Mesendoderm (in vitro differentiated cells): ENCODE results near the gene CAPN12.

Experiments used
- DNase-seq: peaks from one replicate; pipeline ENCODE4 v3.0.0; 2013
- H2AK5ac ChIP-seq: 2 replicates; pipeline ENCODE4 v1.6.1; 2013; ENCODE audit warnings: low read length, inconsistent platforms
- H2BK120ac ChIP-seq: 2 replicates; pipeline ENCODE4 v1.6.1; 2013; ENCODE audit warnings: low read depth, mild to moderate bottlenecking, low read length, moderate library complexity, mixed read lengths
- H2BK15ac ChIP-seq: replicated peaks from 2 replicates; pipeline ENCODE4 v1.6.1; 2013; ENCODE audit warnings: low read depth, mild to moderate bottlenecking, moderate library complexity
- H2BK5ac ChIP-seq: 2 replicates; pipeline ENCODE4 v1.6.1; 2013; ENCODE audit warnings: low read length, inconsistent platforms
- H3K18ac ChIP-seq: 2 replicates; pipeline ENCODE4 v1.6.1; 2013; ENCODE audit warnings: mild to moderate bottlenecking, low read length, mixed read lengths
- H3K23ac ChIP-seq: one replicate; pipeline ENCODE4 v1.6.1; 2013; ENCODE audit warnings: low read length
- H3K27ac ChIP-seq: 2 replicates; pipeline ENCODE4 v1.5.1; 2013; ENCODE audit warnings: low read depth, mild to moderate bottlenecking, inconsistent platforms, low read length, moderate library complexity
- H3K27me3 ChIP-seq: 2 replicates; pipeline ENCODE4 v1.6.1; 2013; ENCODE audit warnings: low read length, control low read depth, mild to moderate bottlenecking, inconsistent platforms; ENCODE audit not compliant: insufficient read depth, poor library complexity
- H3K36me3 ChIP-seq: 2 replicates; pipeline ENCODE4 v1.6.1; 2013; ENCODE audit warnings: low read length, inconsistent platforms; ENCODE audit not compliant: control insufficient read depth, insufficient read depth
- H3K4ac ChIP-seq: one replicate; pipeline ENCODE4 v1.6.1; 2013; ENCODE audit warnings: low read depth, mild to moderate bottlenecking, low read length, moderate library complexity
- H3K4me1 ChIP-seq: 2 replicates; pipeline ENCODE4 v1.6.1; 2013; ENCODE audit warnings: low read depth, low read length, inconsistent platforms; ENCODE audit not compliant: control insufficient read depth
- H3K4me2 ChIP-seq: 2 replicates; pipeline ENCODE4 v1.6.1; 2013; ENCODE audit warnings: low read length
- H3K4me3 ChIP-seq: 2 replicates; pipeline ENCODE4 v1.5.1; 2013; ENCODE audit warnings: mild to moderate bottlenecking, low read length
- H3K56ac ChIP-seq: one replicate; pipeline ENCODE4 v1.6.1; 2013; ENCODE audit warnings: low read length
- H3K79me1 ChIP-seq: 2 replicates; pipeline ENCODE4 v1.6.1; 2013; ENCODE audit warnings: low read length, inconsistent platforms
- H3K79me2 ChIP-seq: 2 replicates; pipeline ENCODE4 v1.6.1; 2013; ENCODE audit warnings: mild to moderate bottlenecking, low read length; ENCODE audit not compliant: control insufficient read depth, insufficient read depth
- H3K9ac ChIP-seq: 2 replicates; pipeline ENCODE4 v1.6.1; 2013; ENCODE audit warnings: low read length, inconsistent platforms
- H4K5ac ChIP-seq: one replicate; pipeline ENCODE4 v1.6.1; 2013; ENCODE audit warnings: low read length
- H4K8ac ChIP-seq: one replicate; pipeline ENCODE4 v1.6.1; 2013; ENCODE audit warnings: low read depth, mild to moderate bottlenecking, control low read depth, low read length, moderate library complexity
- WGBS: extraction: QIAGEN DNeasy Blood & Tissue Kit; methylation state at CpG from one replicate; pipeline ENCODE4 v1.1.7; 2013; ENCODE audit warnings: low lambda C conversion rate, missing lambda C conversion rate; ENCODE audit not compliant: insufficient coverage; ENCODE audit errors: extremely low coverage; 5-methylcytosine and 5-hydroxymethylcytosine counted together

CAPN12 gene

GRCh38 chr19:38707512-38708114, 36.7 kb downstream of the CAPN12 start:
- no CpG with 5 or more reads among the region's 10 CpGs for WGBS
- no peak overlapping the region for H4K8ac ChIP-seq
- no peaks in the 10 kb centered on the region for H3K4me1 ChIP-seq
- H2AK5ac ChIP-seq, result no peak overlapping the region
- no peak overlapping the region for H3K23ac ChIP-seq
- no peak overlapping the region for H3K4me3 ChIP-seq
- no peak overlapping the region for H4K5ac ChIP-seq
- H3K4ac ChIP-seq, result no peak overlapping the region
- H2BK15ac ChIP-seq, result no peak overlapping the region
- no peak overlapping the region for H2BK120ac ChIP-seq
- no peak overlapping the region for H3K9ac ChIP-seq
- H3K27me3 ChIP-seq, result no peaks in the 10 kb centered on the region
- no peak overlapping the region for H3K56ac ChIP-seq
- H3K27ac ChIP-seq, result no peak overlapping the region
- no peak for DNase-seq
- H2BK5ac ChIP-seq, result no peak overlapping the region
- peaks cover 36% of the 10 kb centered on the region for H3K36me3 ChIP-seq
- no peak overlapping the region for H3K4me2 ChIP-seq
- peaks cover 4% of the 10 kb centered on the region for H3K79me1 ChIP-seq
- no peak overlapping the region for H3K18ac ChIP-seq
- H3K79me2 ChIP-seq, result no peaks in the 10 kb centered on the region

GRCh38 chr19:38706792-38707511, 37.3 kb downstream of the CAPN12 start:
- Histone ChIP-seq H3K4me2 (no peak overlapping the region), H3K79me1 (peaks cover 4% of the 10 kb centered on the region), H3K9ac (no peak overlapping the region), H3K56ac (no peak overlapping the region), H3K18ac (no peak overlapping the region), H2AK5ac (no peak overlapping the region), H3K79me2 (no peaks in the 10 kb centered on the region), H3K4me1 (no peaks in the 10 kb centered on the region), H3K27ac (no peak overlapping the region), H3K23ac (no peak overlapping the region), H4K8ac (no peak overlapping the region), H3K4me3 (no peak overlapping the region), H4K5ac (no peak overlapping the region), H2BK15ac (no peak overlapping the region), H3K4ac (no peak overlapping the region), H3K27me3 (no peaks in the 10 kb centered on the region), H2BK5ac (no peak overlapping the region), H2BK120ac (no peak overlapping the region), H3K36me3 (peaks cover 36% of the 10 kb centered on the region)
- peak; percentile 55 for DNase-seq
- WGBS, result no CpG with 5 or more reads among the region's 16 CpGs

- Histone ChIP-seq H3K9ac (no peak overlapping the region), H2AK5ac (no peak overlapping the region), H3K56ac (no peak overlapping the region), H2BK120ac (no peak overlapping the region), H4K5ac (no peak overlapping the region), H3K27ac (no peak overlapping the region), H3K4me2 (no peak overlapping the region), H3K36me3 (peaks cover 31% of the 10 kb centered on the region), H3K4me1 (no peaks in the 10 kb centered on the region), H2BK5ac (no peak overlapping the region), H3K18ac (no peak overlapping the region), H3K23ac (no peak overlapping the region), H3K4me3 (no peak overlapping the region), H3K79me1 (peaks cover 4% of the 10 kb centered on the region), H3K4ac (no peak overlapping the region), H2BK15ac (no peak overlapping the region), H3K79me2 (no peaks in the 10 kb centered on the region), H4K8ac (no peak overlapping the region), H3K27me3 (no peaks in the 10 kb centered on the region)
- WGBS, result no CpG with 5 or more reads among the region's 22 CpGs
- no peak for DNase-seq
Measured at GRCh38 chr19:38705197-38706019, 38.9 kb downstream of the CAPN12 start.

- no peak overlapping the region for H4K5ac ChIP-seq
- peaks cover 6% of the 10 kb centered on the region for H3K79me2 ChIP-seq
- no peak overlapping the region for H3K27ac ChIP-seq
- H3K4me2 ChIP-seq, result no peak overlapping the region
- H3K23ac ChIP-seq, result no peak overlapping the region
- no peak overlapping the region for H3K56ac ChIP-seq
- WGBS, result no CpG with 5 or more reads among the region's 13 CpGs
- H2BK15ac ChIP-seq, result no peak overlapping the region
- H3K4me1 ChIP-seq, result no peaks in the 10 kb centered on the region
- no peak overlapping the region for H3K18ac ChIP-seq
- no peak overlapping the region for H2AK5ac ChIP-seq
- no peak overlapping the region for H2BK5ac ChIP-seq
- peaks cover 10% of the 10 kb centered on the region for H3K79me1 ChIP-seq
- H3K36me3 ChIP-seq, result peaks cover 26% of the 10 kb centered on the region
- no peak overlapping the region for H2BK120ac ChIP-seq
- no peak overlapping the region for H3K4ac ChIP-seq
- H3K9ac ChIP-seq, result no peak overlapping the region
- H3K4me3 ChIP-seq, result no peak overlapping the region
- DNase-seq, result peak; percentile 37
- H3K27me3 ChIP-seq, result no peaks in the 10 kb centered on the region
- H4K8ac ChIP-seq, result no peak overlapping the region
Measured at GRCh38 chr19:38704488-38705026, 39.7 kb downstream of the CAPN12 start.

GRCh38 chr19:38703509-38703908, 40.8 kb downstream of the CAPN12 start:
- H3K23ac ChIP-seq, result no peak overlapping the region
- H3K18ac ChIP-seq, result no peak overlapping the region
- peaks cover 13% of the 10 kb centered on the region for H3K79me2 ChIP-seq
- no peak overlapping the region for H3K27ac ChIP-seq
- H3K56ac ChIP-seq, result no peak overlapping the region
- no peak overlapping the region for H4K5ac ChIP-seq
- H3K4me2 ChIP-seq, result no peak overlapping the region
- no peak overlapping the region for H2BK15ac ChIP-seq
- no peak overlapping the region for H2BK5ac ChIP-seq
- H3K79me1 ChIP-seq, result peaks cover 17% of the 10 kb centered on the region
- no peak overlapping the region for H3K4me3 ChIP-seq
- no peak overlapping the region for H2BK120ac ChIP-seq
- H2AK5ac ChIP-seq, result no peak overlapping the region
- H3K4ac ChIP-seq, result no peak overlapping the region
- WGBS, result no CpG with 5 or more reads among the region's 14 CpGs
- no peak for DNase-seq
- no peaks in the 10 kb centered on the region for H3K27me3 ChIP-seq
- no peaks in the 10 kb centered on the region for H3K4me1 ChIP-seq
- peaks cover 20% of the 10 kb centered on the region for H3K36me3 ChIP-seq
- no peak overlapping the region for H3K9ac ChIP-seq
- H4K8ac ChIP-seq, result no peak overlapping the region
